Chondrocyte (in vitro differentiated cells): Measurements from ENCODE around the gene GALNT14. TPM values are rescaled to one million over a fixed set of nuclear protein-coding genes. Genes with fewer than 3 reads are reported as not detected.

Experiments
- DNase-seq: peaks from one replicate; pipeline ENCODE4 v3.0.0; 2021; ENCODE audit warnings: mixed read lengths, low spot score
- H3K27ac Mint-ChIP-seq: one replicate; pipeline ENCODE4 v1.8.0; 2021; ENCODE audit warnings: mild to moderate bottlenecking, moderate library complexity, mixed read lengths; ENCODE audit not compliant: unreplicated experiment
- H3K27me3 Mint-ChIP-seq: 2 replicates; pipeline ENCODE4 v1.8.0; 2021; ENCODE audit warnings: low read depth, mixed read lengths
- H3K36me3 Mint-ChIP-seq: 2 replicates; pipeline ENCODE4 v1.8.0; 2021; ENCODE audit warnings: low read depth, mixed read lengths
- H3K4me1 Mint-ChIP-seq: 2 replicates; pipeline ENCODE4 v1.8.0; 2021; ENCODE audit warnings: low read depth, mild to moderate bottlenecking, mixed read lengths
- H3K4me3 Mint-ChIP-seq: one replicate; pipeline ENCODE4 v1.8.0; 2021; ENCODE audit warnings: mild to moderate bottlenecking, moderate library complexity, mixed read lengths; ENCODE audit not compliant: unreplicated experiment
- H3K9me3 Mint-ChIP-seq: 2 replicates; pipeline ENCODE4 v1.8.0; 2021; ENCODE audit warnings: low read depth, mixed read lengths
- CTCF ChIP-seq: fragments of 200-600 bp; sonication (generic); IDR thresholded peaks from 2 replicates; pipeline ENCODE4 v1.5.0; 2021; ENCODE audit warnings: antibody characterized with exemption, mild to moderate bottlenecking, moderate library complexity
- total RNA-seq: library from RNA; stranded (reverse); gene quantifications from 3 replicates; pipeline ENCODE4 v1.2.1, GENCODE V29; 2021

GALNT14 gene
- total RNA-seq, 1 donor from 2014 or later = 17.8 TPM

GRCh38 chr2:30968660-30969397, 169.4 kb downstream of the GALNT14 start:
- no peak overlapping the region for H3K4me3 Mint-ChIP-seq
- peaks cover 27% of the 10 kb centered on the region for H3K27me3 Mint-ChIP-seq
- no peak for DNase-seq
- H3K4me1 Mint-ChIP-seq = no peaks in the 10 kb centered on the region
- H3K36me3 Mint-ChIP-seq = no peaks in the 10 kb centered on the region
- no peaks in the 10 kb centered on the region for H3K9me3 Mint-ChIP-seq
- H3K27ac Mint-ChIP-seq = no peak overlapping the region
- TF ChIP-seq CTCF = no peak

- Mint-ChIP-seq H3K4me3 (no peak overlapping the region), H3K4me1 (no peaks in the 10 kb centered on the region), H3K36me3 (no peaks in the 10 kb centered on the region), H3K27me3 (peaks cover 26% of the 10 kb centered on the region), H3K9me3 (no peaks in the 10 kb centered on the region), H3K27ac (no peak overlapping the region)
- DNase-seq = no peak
- TF ChIP-seq CTCF = no peak
Measured at GRCh38 chr2:30966786-30967185, 171.5 kb downstream of the GALNT14 start.

GRCh38 chr2:30965022-30965531, 173.2 kb downstream of the GALNT14 start:
- Mint-ChIP-seq H3K4me3 (no peak overlapping the region), H3K27me3 (peaks cover 22% of the 10 kb centered on the region), H3K36me3 (no peaks in the 10 kb centered on the region), H3K9me3 (no peaks in the 10 kb centered on the region), H3K27ac (no peak overlapping the region), H3K4me1 (no peaks in the 10 kb centered on the region)
- no peak for DNase-seq
- TF ChIP-seq CTCF = no peak

GRCh38 chr2:30964334-30965005, 173.8 kb downstream of the GALNT14 start:
- Mint-ChIP-seq H3K27me3 (peaks cover 21% of the 10 kb centered on the region), H3K4me1 (no peaks in the 10 kb centered on the region), H3K27ac (no peak overlapping the region), H3K4me3 (no peak overlapping the region), H3K9me3 (no peaks in the 10 kb centered on the region), H3K36me3 (no peaks in the 10 kb centered on the region)
- TF ChIP-seq CTCF = no peak
- DNase-seq = no peak

GRCh38 chr2:30963184-30963583, 175.1 kb downstream of the GALNT14 start:
- H3K27ac Mint-ChIP-seq = no peak overlapping the region
- no peak for TF ChIP-seq CTCF
- H3K4me1 Mint-ChIP-seq = no peaks in the 10 kb centered on the region
- no peaks in the 10 kb centered on the region for H3K9me3 Mint-ChIP-seq
- H3K4me3 Mint-ChIP-seq = no peak overlapping the region
- DNase-seq = no peak
- H3K36me3 Mint-ChIP-seq = no peaks in the 10 kb centered on the region
- H3K27me3 Mint-ChIP-seq = peaks cover 21% of the 10 kb centered on the region
